Hepatocyte (in vitro differentiated cells): ENCODE measurements around the gene STK11. TPM values are rescaled to one million over a fixed set of nuclear protein-coding genes. Genes with fewer than 3 reads are reported as not detected.

Experiments
- DNase-seq: peaks from one replicate; pipeline ENCODE4 v3.0.0-alpha.2; 2016; ENCODE audit warnings: low spot score
- H2AFZ ChIP-seq: fragments of 200-600 bp; sonication (generic); 2 replicates; pipeline ENCODE4 v1.6.0; 2016; ENCODE audit warnings: antibody characterized with exemption, mild to moderate bottlenecking
- H3K27ac ChIP-seq: fragments of 200-600 bp; sonication (generic); 2 replicates; pipeline ENCODE4 v1.5.1; 2016; ENCODE audit warnings: mild to moderate bottlenecking
- H3K27me3 ChIP-seq: fragments of 200-600 bp; sonication (generic); 2 replicates; pipeline ENCODE4 v1.6.1; 2016
- H3K36me3 ChIP-seq: fragments of 200-600 bp; sonication (generic); replicated peaks from 2 replicates; pipeline ENCODE4 v1.5.1; 2016; ENCODE audit warnings: low read depth; ENCODE audit not compliant: insufficient read depth
- H3K4me1 ChIP-seq: fragments of 200-600 bp; sonication (generic); 2 replicates; pipeline ENCODE4 v1.5.1; 2016; ENCODE audit warnings: mild to moderate bottlenecking, moderate library complexity; ENCODE audit not compliant: insufficient read depth
- H3K4me2 ChIP-seq: fragments of 200-600 bp; sonication (generic); 2 replicates; pipeline ENCODE4 v1.6.0; 2016
- H3K4me3 ChIP-seq: fragments of 200-600 bp; sonication (generic); 2 replicates; pipeline ENCODE4 v1.5.1; 2016; ENCODE audit warnings: mild to moderate bottlenecking
- H3K79me2 ChIP-seq: fragments of 200-600 bp; sonication (generic); 2 replicates; pipeline ENCODE4 v1.6.0; 2017; ENCODE audit warnings: mild to moderate bottlenecking
- H3K9me2 ChIP-seq: fragments of 200-600 bp; sonication (generic); replicated peaks from 2 replicates; pipeline ENCODE4 v1.6.0; 2017; ENCODE audit warnings: mild to moderate bottlenecking; ENCODE audit not compliant: insufficient read depth
- H3K9me3 ChIP-seq: fragments of 200-600 bp; sonication (generic); 2 replicates; pipeline ENCODE4 v1.5.1; 2016; ENCODE audit warnings: low read depth, mild to moderate bottlenecking
- H4K20me1 ChIP-seq: fragments of 200-600 bp; sonication (generic); 2 replicates; pipeline ENCODE4 v1.6.0; 2016; ENCODE audit warnings: mild to moderate bottlenecking; ENCODE audit not compliant: insufficient read depth, poor library complexity, severe bottlenecking
- CTCF ChIP-seq: fragments of 200-600 bp; sonication (generic); IDR thresholded peaks from 2 replicates; pipeline ENCODE4 v1.5.1; 2016; ENCODE audit warnings: antibody characterized with exemption, mild to moderate bottlenecking; ENCODE audit not compliant: poor library complexity
- EZH2 ChIP-seq: fragments of 200-600 bp; sonication (generic); IDR thresholded peaks from 2 replicates; pipeline ENCODE4 v1.6.1; 2016; ENCODE audit warnings: antibody characterized with exemption, mild to moderate bottlenecking, borderline replicate concordance
- EZH2phosphoT487 ChIP-seq: fragments of 200-600 bp; sonication (generic); IDR thresholded peaks from one replicate; pipeline ENCODE4 v1.6.1; 2018; ENCODE audit warnings: antibody characterized with exemption, mild to moderate bottlenecking, low read depth, moderate library complexity; ENCODE audit not compliant: unreplicated experiment, severe bottlenecking
- WGBS: methylation state at CpG from one replicate; pipeline ENCODE4 v1.1.6; 2016; ENCODE audit warnings: low lambda C conversion rate; ENCODE audit errors: missing lambda C conversion rate; 5-methylcytosine and 5-hydroxymethylcytosine counted together
- polyA plus RNA-seq: library from polyadenylated mRNA; unstranded; fragments of >200 nt; fragmentation: Nextera tagmentation; extraction: Ambion mirVana; gene quantifications from 2 replicates; pipeline ENCODE4 v1.2.1, GENCODE V29; 2016
- total RNA-seq: library from RNA; depleted of rRNA; stranded (reverse); fragments of >200 nt; gene quantifications from 2 replicates; pipeline ENCODE4 v1.2.3, GENCODE V29; 2014

Gene STK11
- total and polyA plus RNA-seq, 2 experiments from 2014 or later = 48.9 to 76.6 TPM

GRCh38 chr19:1169921-1170885 lies 35.4 kb upstream of the STK11 start:
- peaks cover 5% of the 10 kb centered on the region for H4K20me1 ChIP-seq
- WGBS = 91% methylated on average over 51 of the region's 52 CpGs
- no peak overlapping the region for H3K4me3 ChIP-seq
- H3K4me2 ChIP-seq = peak overlapping the region; percentile 99
- no peaks in the 10 kb centered on the region for H3K27me3 ChIP-seq
- no peaks in the 10 kb centered on the region for H3K9me3 ChIP-seq
- H3K4me1 ChIP-seq = peaks cover 19% of the 10 kb centered on the region
- no peaks in the 10 kb centered on the region for H3K9me2 ChIP-seq
- no peak overlapping the region for H3K27ac ChIP-seq
- peaks cover 79% of the 10 kb centered on the region for H3K79me2 ChIP-seq
- DNase-seq = no peak
- H3K36me3 ChIP-seq = no peaks in the 10 kb centered on the region
- H2AFZ ChIP-seq = no peak overlapping the region
- TF ChIP-seq CTCF (no peak), EZH2phosphoT487 (no peak), EZH2 (no peak)

- Histone ChIP-seq H3K36me3 (no peaks in the 10 kb centered on the region), H3K4me1 (peaks cover 19% of the 10 kb centered on the region), H3K9me3 (no peaks in the 10 kb centered on the region), H3K79me2 (peaks cover 75% of the 10 kb centered on the region), H3K9me2 (no peaks in the 10 kb centered on the region), H3K4me3 (no peak overlapping the region), H4K20me1 (peaks cover 5% of the 10 kb centered on the region), H3K27ac (peak overlapping the region; percentile 91), H2AFZ (no peak overlapping the region), H3K4me2 (peak overlapping the region; percentile 99), H3K27me3 (no peaks in the 10 kb centered on the region)
- no peak for DNase-seq
- no peak for TF ChIP-seq CTCF
- no peak for TF ChIP-seq EZH2
- TF ChIP-seq EZH2phosphoT487 = no peak
- 90% methylated on average over 34 of the region's 38 CpGs for WGBS
Measured at GRCh38 chr19:1170938-1171754, 34.4 kb upstream of the STK11 start.

- Histone ChIP-seq H3K27me3 (no peaks in the 10 kb centered on the region), H3K4me2 (peak overlapping the region; percentile 99), H3K4me1 (peaks cover 19% of the 10 kb centered on the region), H3K36me3 (no peaks in the 10 kb centered on the region), H3K79me2 (peaks cover 70% of the 10 kb centered on the region), H3K9me3 (no peaks in the 10 kb centered on the region), H3K27ac (peak overlapping the region; percentile 91), H3K4me3 (no peak overlapping the region), H3K9me2 (no peaks in the 10 kb centered on the region), H4K20me1 (peaks cover 5% of the 10 kb centered on the region), H2AFZ (no peak overlapping the region)
- no peak for DNase-seq
- 51% methylated on average over 11 of the region's 15 CpGs for WGBS
- TF ChIP-seq EZH2 = no peak
- TF ChIP-seq EZH2phosphoT487 = no peak
- no peak for TF ChIP-seq CTCF
Measured at GRCh38 chr19:1171755-1172352, 33.7 kb upstream of the STK11 start.
